K562 (cell line): ENCODE measurements around the gene COL5A1. TPM values are rescaled to one million over a fixed set of nuclear protein-coding genes. Genes with fewer than 3 reads are reported as not detected.

ENCODE experiments used
- ATAC-seq: fragments of 200-7000 bp; cut with Tn5 transposase; 3 replicates; pipeline ENCODE4 v1.9.1; 2020; ENCODE audit warnings: moderate library complexity
- BruUV-seq: library from RNA; stranded (reverse); fragments of 400-500 nt; replicated peaks from 2 replicates; lab custom pipeline; 2021; lab: Mats Ljungman, UMichigan
- CTCF ChIA-PET: fragments of 300-600 bp; formaldehyde crosslinking; extraction: SDS; loops from one replicate; lab custom pipeline; 2021; ENCODE audit warnings: low intra/inter-chr PET ratio; lab: Yijun Ruan, JAX
- POLR2A ChIA-PET: fragments of 300-600, 350-650 bp; sonication (Branson Sonifier 250); formaldehyde crosslinking; extraction: SDS; loops from one replicate; lab custom pipeline; 2021; ENCODE audit warnings: antibody characterized with exemption, inconsistent platforms; lab: Yijun Ruan, JAX
- DNase-seq, 4 experiments: peaks; one replicate each; pipeline versions ENCODE4 v3.0.0 to v3.0.0-alpha.2; 2011 to 2018; ENCODE audit warnings: low spot score in 3 of 4, mixed read lengths in 3 of 4; ENCODE audit errors: extremely low read depth in 1 of 4
- FAIRE-seq: peaks from 2 replicates; lab custom pipeline; 2011; peaks lifted over from hg19 to GRCh38; lab: Jason Lieb, UNC
- H2AFZ ChIP-seq: 2 replicates; pipeline ENCODE4 v1.6.0; 2011; ENCODE audit warnings: low read depth, low read length, control low read depth, inconsistent platforms
- H3K27ac ChIP-seq: fragments of 200-600 bp; 3 replicates; pipeline ENCODE4 v1.8.0; 2011; ENCODE audit warnings: low read depth, mild to moderate bottlenecking, control low read depth, inconsistent platforms, low read length, moderate library complexity, mixed read lengths; ENCODE audit errors: extremely low read depth
- H3K27me3 ChIP-seq, 2 experiments: fragments of 300-600 bp in 1 of 2; 2 replicates in 1 of 2; 3 replicates in 1 of 2; pipeline versions ENCODE4 v1.6.0 to v1.8.0; 2011; ENCODE audit warnings: inconsistent platforms in 2 of 2, low read length in 2 of 2, mild to moderate bottlenecking in 1 of 2, mixed read lengths in 1 of 2, moderate library complexity in 1 of 2; ENCODE audit not compliant: control insufficient read depth in 2 of 2, insufficient read depth in 2 of 2
- H3K36me3 ChIP-seq: fragments of 300-600 bp; 3 replicates; pipeline ENCODE4 v1.8.0; 2011; ENCODE audit warnings: mild to moderate bottlenecking, low read length, inconsistent platforms; ENCODE audit not compliant: control insufficient read depth, insufficient read depth
- H3K4me1 ChIP-seq, 2 experiments: fragments of 200-600 bp in 1 of 2; replicated peaks in 1 of 2; 2 replicates in 1 of 2; 3 replicates in 1 of 2; pipeline versions ENCODE4 v1.5.1 to v1.8.0; 2011; ENCODE audit warnings: inconsistent platforms in 2 of 2, low read length in 2 of 2, mild to moderate bottlenecking in 1 of 2, mixed read lengths in 1 of 2, moderate library complexity in 1 of 2; ENCODE audit not compliant: control insufficient read depth in 2 of 2, insufficient read depth in 2 of 2
- H3K4me2 ChIP-seq: 2 replicates; pipeline ENCODE4 v1.6.1; 2011; ENCODE audit warnings: low read length, control low read depth, inconsistent platforms, mixed read lengths; ENCODE audit not compliant: insufficient read depth
- H3K4me3 ChIP-seq: fragments of 200-600 bp; sonication (generic), shearing (Covaris generic); 2 replicates; pipeline ENCODE4 v1.5.1; 2016; ENCODE audit warnings: control low read depth, inconsistent platforms
- H3K79me2 ChIP-seq: fragments of 200-600 bp; 3 replicates; pipeline ENCODE4 v1.8.0; 2011; ENCODE audit warnings: low read length, inconsistent platforms; ENCODE audit not compliant: control insufficient read depth, insufficient read depth
- H3K9ac ChIP-seq, 2 experiments: 2 replicates each; pipeline versions ENCODE4 v1.6.0 to v1.6.1; 2011; ENCODE audit warnings: low read depth in 2 of 2, low read length in 2 of 2, control low read depth in 1 of 2, inconsistent platforms in 1 of 2, mild to moderate bottlenecking in 1 of 2, mixed read lengths in 1 of 2; ENCODE audit not compliant: insufficient read depth in 1 of 2
- H3K9me1 ChIP-seq: one replicate; pipeline ENCODE4 v1.6.0; 2011; ENCODE audit warnings: inconsistent platforms, mild to moderate bottlenecking, low read length, moderate library complexity; ENCODE audit not compliant: control insufficient read depth, insufficient read depth
- H3K9me3 ChIP-seq: replicated peaks from 2 replicates; pipeline ENCODE4 v1.5.1; 2011; ENCODE audit warnings: low read depth, low read length, inconsistent platforms; ENCODE audit not compliant: control insufficient read depth, insufficient read depth
- H4K20me1 ChIP-seq: replicated peaks from 2 replicates; pipeline ENCODE4 v1.6.1; 2011; ENCODE audit warnings: low read length, inconsistent platforms, mixed read lengths; ENCODE audit not compliant: control insufficient read depth, insufficient read depth
- ATF6 ChIP-seq: sonication (generic); formaldehyde crosslinking; IDR thresholded peaks from 2 replicates; pipeline ENCODE4 v1.4.0; 2020; ENCODE audit warnings: mild to moderate bottlenecking, missing genetic modification reagents
- BCL6 ChIP-seq: fragments of 250-450 bp; sonication (Bioruptor Pico); IDR thresholded peaks from 2 replicates; pipeline ENCODE4 v1.4.0; 2020
- BHLHE40 ChIP-seq: IDR thresholded peaks from 2 replicates; pipeline ENCODE4 v1.6.1; 2011; ENCODE audit warnings: low read length, improper control_type of control experiment
- ESRRB ChIP-seq: fragments of 250-450 bp; sonication (Bioruptor Pico); IDR thresholded peaks from 2 replicates; pipeline ENCODE4 v1.5.0; 2020; ENCODE audit warnings: mild to moderate bottlenecking, moderate library complexity, borderline replicate concordance
- MCM3 ChIP-seq: fragments of 450-650 bp; IDR thresholded peaks from 2 replicates; pipeline ENCODE4 v1.6.1; 2016
- PTBP1 ChIP-seq: fragments of 200-400 bp; formaldehyde crosslinking; IDR thresholded peaks from 2 replicates; pipeline ENCODE4 v1.6.1; 2017; ENCODE audit warnings: low read depth, low read length
- ZNF668 ChIP-seq: fragments of 250-450 bp; sonication (Bioruptor Pico); IDR thresholded peaks from 2 replicates; pipeline ENCODE4 v1.8.0; 2022; ENCODE audit warnings: mild to moderate bottlenecking, inconsistent platforms
- ZSCAN32 ChIP-seq: fragments of 450-650 bp; formaldehyde crosslinking; IDR thresholded peaks from 2 replicates; pipeline ENCODE4 v1.4.0; 2020; ENCODE audit warnings: mild to moderate bottlenecking, moderate library complexity
- WGBS: fragments of 100-300 bp; shearing (Covaris generic); methylation state at CpG from one replicate; pipeline ENCODE4 v1.1.6; 2016; ENCODE audit warnings: low coverage, mixed read lengths; ENCODE audit not compliant: insufficient coverage; ENCODE audit errors: missing lambda C conversion rate; 5-methylcytosine and 5-hydroxymethylcytosine counted together
- in situ Hi-C: fragments of 300-500 bp; cut with MboI; formaldehyde crosslinking; loops from 4 replicates; pipeline ENCODE4 v1.15.0; 2018; ENCODE audit warnings: inconsistent platforms, mixed read lengths
- intact Hi-C: fragments of 100-400 bp; cut with micrococcal nuclease; formaldehyde crosslinking; loops from 2 replicates; pipeline ENCODE4 v1.14.2; 2022
- polyA plus RNA-seq, 8 experiments: library from polyadenylated mRNA; depleted of rRNA in 4 of 8; stranded (reverse) in 5 of 8; unstranded in 3 of 8; fragments of >200 nt; fragmentation: Nextera tagmentation in 2 of 8; fragmentation: Illumina TruSeq in 1 of 8; extraction: Ambion mirVana in 2 of 8; extraction: Trizol in 1 of 8; gene quantifications; 2 replicates each; pipeline versions ENCODE4 v1.2.1 to v1.2.3, GENCODE V29; 2011 to 2014; ENCODE audit warnings: inconsistent platforms in 1 of 8, missing spikeins in 1 of 8
- total RNA-seq, 7 experiments: library from RNA; depleted of rRNA in 6 of 7; stranded (reverse); fragments of >200 nt in 6 of 7; fragmentation: Illumina TruSeq in 2 of 7; extraction: Trizol in 2 of 7; gene quantifications; 2 replicates each; pipeline versions ENCODE4 v1.2.1 to v1.2.3, GENCODE V29; 2011 to 2021; ENCODE audit warnings: low replicate concordance in 1 of 7
- TF ChIP-seq, protein P1 (sequence below): fragments of 250-450 bp; sonication (Bioruptor Pico); IDR thresholded peaks from 2 replicates; pipeline ENCODE4 v1.9.0; 2021; ENCODE audit warnings: mild to moderate bottlenecking, inconsistent platforms

COL5A1 gene
- total and polyA plus RNA-seq, 9 of the 15 experiments (the other 6 are each of a cell fraction or from before 2014, with no cell fraction given), result under 0.01 to 0.13 (median 0.04) TPM; not detected in 6

GRCh38 chr9:134693641-134694367, 52.2 kb downstream of the COL5A1 start:
- ChIA-PET POLR2A (no interaction called here), CTCF (no interaction called here)
- Histone ChIP-seq H3K36me3 (no peaks in the 10 kb centered on the region), H3K4me2 (no peak overlapping the region), H3K9me3 (no peaks in the 10 kb centered on the region), H4K20me1 (peaks cover 5% of the 10 kb centered on the region), H3K4me3 (no peak overlapping the region), H3K9ac (no peak overlapping the region), H3K4me1 (peaks cover 0 to 7% of the 10 kb centered on the region in 2 experiments; a peak in 2 of 5 replicates), H3K27ac (no peak overlapping the region), H3K27me3 (peaks cover 3 to 45% of the 10 kb centered on the region in 2 experiments; a peak in 3 of 5 replicates), H3K9me1 (peaks cover 4% of the 10 kb centered on the region), H3K79me2 (no peaks in the 10 kb centered on the region), H2AFZ (no peak overlapping the region)
- ATAC-seq, result no peak
- no peak for TF ChIP-seq ZSCAN32
- TF ChIP-seq, protein P1, sequence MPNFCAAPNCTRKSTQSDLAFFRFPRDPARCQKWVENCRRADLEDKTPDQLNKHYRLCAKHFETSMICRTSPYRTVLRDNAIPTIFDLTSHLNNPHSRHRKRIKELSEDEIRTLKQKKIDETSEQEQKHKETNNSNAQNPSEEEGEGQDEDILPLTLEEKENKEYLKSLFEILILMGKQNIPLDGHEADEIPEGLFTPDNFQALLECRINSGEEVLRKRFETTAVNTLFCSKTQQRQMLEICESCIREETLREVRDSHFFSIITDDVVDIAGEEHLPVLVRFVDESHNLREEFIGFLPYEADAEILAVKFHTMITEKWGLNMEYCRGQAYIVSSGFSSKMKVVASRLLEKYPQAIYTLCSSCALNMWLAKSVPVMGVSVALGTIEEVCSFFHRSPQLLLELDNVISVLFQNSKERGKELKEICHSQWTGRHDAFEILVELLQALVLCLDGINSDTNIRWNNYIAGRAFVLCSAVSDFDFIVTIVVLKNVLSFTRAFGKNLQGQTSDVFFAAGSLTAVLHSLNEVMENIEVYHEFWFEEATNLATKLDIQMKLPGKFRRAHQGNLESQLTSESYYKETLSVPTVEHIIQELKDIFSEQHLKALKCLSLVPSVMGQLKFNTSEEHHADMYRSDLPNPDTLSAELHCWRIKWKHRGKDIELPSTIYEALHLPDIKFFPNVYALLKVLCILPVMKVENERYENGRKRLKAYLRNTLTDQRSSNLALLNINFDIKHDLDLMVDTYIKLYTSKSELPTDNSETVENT (CRISPR knock-in tag), result no peak
- no peak for TF ChIP-seq PTBP1
- no peak for TF ChIP-seq ATF6 (CRISPR knock-in tag)
- TF ChIP-seq BCL6 (CRISPR knock-in tag), result no peak
- no peak for TF ChIP-seq BHLHE40
- TF ChIP-seq MCM3, result no peak
- TF ChIP-seq ESRRB (CRISPR knock-in tag), result no peak
- TF ChIP-seq ZNF668 (CRISPR knock-in tag), result no peak
- no peak for FAIRE-seq
- in situ Hi-C loops, result loop anchor here (10.0 kb wide), 1 partner anchor 291 kb away; no protein-coding TSS in a partner anchor
- no TSS peak for BruUV-seq
- WGBS, result 6% methylated on average over 29 of the region's 29 CpGs
- intact Hi-C loops, result loop anchor here (10.0 kb wide), 1 partner anchor 721 kb away; no protein-coding TSS in a partner anchor
- no peak for DNase-seq
